IMR-90 (cell line): ENCODE data around the gene TMEM179. TPM values are rescaled to one million over a fixed set of nuclear protein-coding genes. Genes with fewer than 3 reads are reported as not detected.
A peak's percentile ranks its signal among the peaks of the same experiment; 100 is the strongest.

ENCODE experiments used
- ATAC-seq: fragments of 200-7000 bp; cut with Tn5 transposase; 2 replicates; pipeline ENCODE4 v1.9.1; 2020; ENCODE audit warnings: low read depth, mild to moderate bottlenecking, moderate library complexity
- BruUV-seq: library from RNA; stranded (reverse); fragments of 400-500 nt; replicated peaks from 2 replicates; lab custom pipeline; 2021; lab: Mats Ljungman, UMichigan
- CTCF ChIA-PET: fragments of 300-600 bp; formaldehyde crosslinking; extraction: SDS; loops from one replicate; lab custom pipeline; 2021; ENCODE audit warnings: antibody characterized with exemption; lab: Yijun Ruan, JAX
- POLR2A ChIA-PET: fragments of 300-600 bp; sonication (Branson Sonifier 250); formaldehyde crosslinking; loops from one replicate; lab custom pipeline; 2022; ENCODE audit warnings: antibody characterized with exemption; ENCODE audit not compliant: unreplicated experiment; lab: Charles Lee
- DNase-seq: peaks from one replicate; pipeline ENCODE4 v3.0.0; 2013
- H2AFZ ChIP-seq: replicated peaks from 2 replicates; pipeline ENCODE3; 2013; ENCODE audit warnings: low read length, mild to moderate bottlenecking; ENCODE audit not compliant: poor library complexity
- H2AK5ac ChIP-seq: 2 replicates; pipeline ENCODE4 v1.6.1; 2013; ENCODE audit warnings: low read depth, low read length, inconsistent platforms
- H2AK9ac ChIP-seq: replicated peaks from 2 replicates; pipeline ENCODE3; 2013; ENCODE audit warnings: mild to moderate bottlenecking, low read depth, low read length, moderate library complexity; ENCODE audit not compliant: poor library complexity
- H2BK120ac ChIP-seq: 2 replicates; pipeline ENCODE4 v1.6.1; 2013; ENCODE audit warnings: low read depth, low read length, inconsistent platforms
- H2BK15ac ChIP-seq: 3 replicates; pipeline ENCODE4 v1.6.1; 2013; ENCODE audit warnings: low read depth, low read length, inconsistent platforms
- H2BK20ac ChIP-seq: 2 replicates; pipeline ENCODE4 v1.6.1; 2013; ENCODE audit warnings: low read depth, mild to moderate bottlenecking, inconsistent platforms, low read length, moderate library complexity
- H2BK5ac ChIP-seq: 2 replicates; pipeline ENCODE4 v1.6.1; 2013; ENCODE audit warnings: mild to moderate bottlenecking, low read depth, low read length, inconsistent platforms; ENCODE audit not compliant: poor library complexity, severe bottlenecking
- H3K14ac ChIP-seq: replicated peaks from 2 replicates; pipeline ENCODE4 v1.6.1; 2013; ENCODE audit warnings: low read depth, low read length, inconsistent platforms
- H3K18ac ChIP-seq: 2 replicates; pipeline ENCODE4 v1.6.1; 2013; ENCODE audit warnings: low read depth, low read length, control low read depth
- H3K23ac ChIP-seq: 2 replicates; pipeline ENCODE4 v1.6.1; 2013; ENCODE audit warnings: low read depth, low read length, inconsistent platforms
- H3K27ac ChIP-seq: 2 replicates; pipeline ENCODE4 v1.5.1; 2013; ENCODE audit warnings: mild to moderate bottlenecking, control low read depth, low read length; ENCODE audit not compliant: insufficient read depth
- H3K27me3 ChIP-seq: 2 replicates; pipeline ENCODE4 v1.6.1; 2013; ENCODE audit warnings: low read length; ENCODE audit not compliant: control insufficient read depth, insufficient read depth
- H3K36me3 ChIP-seq: 2 replicates; pipeline ENCODE4 v1.6.1; 2013; ENCODE audit warnings: low read length, mixed read lengths; ENCODE audit not compliant: control insufficient read depth, insufficient read depth
- H3K4ac ChIP-seq: 2 replicates; pipeline ENCODE4 v1.6.1; 2013; ENCODE audit warnings: low read depth, low read length, inconsistent platforms
- H3K4me1 ChIP-seq: 2 replicates; pipeline ENCODE4 v1.6.1; 2013; ENCODE audit warnings: low read length, mixed read lengths; ENCODE audit not compliant: control insufficient read depth, insufficient read depth
- H3K4me2 ChIP-seq: 2 replicates; pipeline ENCODE4 v1.6.1; 2013; ENCODE audit warnings: low read depth, mild to moderate bottlenecking, control low read depth, low read length, moderate library complexity
- H3K4me3 ChIP-seq: 2 replicates; pipeline ENCODE4 v1.5.1; 2013; ENCODE audit warnings: low read depth, mild to moderate bottlenecking, control low read depth, low read length, moderate library complexity; ENCODE audit not compliant: insufficient read depth
- H3K56ac ChIP-seq: 2 replicates; pipeline ENCODE4 v1.6.1; 2013; ENCODE audit warnings: low read length, inconsistent platforms; ENCODE audit not compliant: insufficient read depth; ENCODE audit errors: extremely low read depth
- H3K79me1 ChIP-seq, 2 experiments: 2 replicates each; pipeline ENCODE4 v1.6.1; 2013; ENCODE audit warnings: low read length in 2 of 2, inconsistent platforms in 1 of 2, low read depth in 1 of 2
- H3K9ac ChIP-seq: 2 replicates; pipeline ENCODE4 v1.6.1; 2013; ENCODE audit warnings: low read depth, low read length, control low read depth
- H3K9me1 ChIP-seq: 2 replicates; pipeline ENCODE4 v1.6.1; 2013; ENCODE audit warnings: low read length, inconsistent platforms; ENCODE audit not compliant: insufficient read depth
- H3K9me3 ChIP-seq: 2 replicates; pipeline ENCODE4 v1.6.1; 2013; ENCODE audit warnings: low read length; ENCODE audit not compliant: control insufficient read depth, insufficient read depth
- H4K20me1 ChIP-seq: 2 replicates; pipeline ENCODE4 v1.6.1; 2013; ENCODE audit warnings: low read length, inconsistent platforms; ENCODE audit not compliant: insufficient read depth
- H4K5ac ChIP-seq: 2 replicates; pipeline ENCODE4 v1.6.1; 2013; ENCODE audit warnings: mild to moderate bottlenecking, low read depth, low read length, control low read depth
- H4K8ac ChIP-seq, 2 experiments: 2 replicates each; pipeline ENCODE4 v1.6.1; 2013; ENCODE audit warnings: low read depth in 2 of 2, low read length in 2 of 2, control low read depth in 1 of 2, inconsistent platforms in 1 of 2
- H4K91ac ChIP-seq: 2 replicates; pipeline ENCODE4 v1.6.1; 2013; ENCODE audit warnings: low read depth, low read length, inconsistent platforms; ENCODE audit not compliant: insufficient read depth
- BHLHE40 ChIP-seq: fragments of 150-350 bp; IDR thresholded peaks from 2 replicates; pipeline ENCODE4 v1.6.1; 2016; ENCODE audit warnings: mild to moderate bottlenecking, low read depth, low read length
- CTCF ChIP-seq: conservative IDR thresholded peaks from 2 replicates; pipeline ENCODE4 v1.5.1; 2012; ENCODE audit warnings: mild to moderate bottlenecking, low read depth, low read length, improper control_type of control experiment
- ELK1 ChIP-seq: fragments of 150-350 bp; IDR thresholded peaks from 2 replicates; pipeline ENCODE4 v1.6.1; 2016; ENCODE audit warnings: low read depth, mild to moderate bottlenecking, low read length, moderate library complexity, borderline replicate concordance
- MAZ ChIP-seq: IDR thresholded peaks from 2 replicates; pipeline ENCODE4 v1.6.1; 2012; ENCODE audit warnings: low read depth, mild to moderate bottlenecking, low read length, improper control_type of control experiment, moderate library complexity, borderline replicate concordance
- MXI1 ChIP-seq: IDR thresholded peaks from 2 replicates; pipeline ENCODE4 v1.6.1; 2012; ENCODE audit warnings: low read depth, mild to moderate bottlenecking, low read length, moderate library complexity, borderline replicate concordance
- RCOR1 ChIP-seq: IDR thresholded peaks from 2 replicates; pipeline ENCODE4 v1.6.1; 2012; ENCODE audit warnings: mild to moderate bottlenecking, low read length, improper control_type of control experiment; ENCODE audit not compliant: insufficient replicate concordance
- RFX5 ChIP-seq: IDR thresholded peaks from 2 replicates; pipeline ENCODE4 v1.8.0; 2012; ENCODE audit warnings: low read depth, mild to moderate bottlenecking, low read length, moderate library complexity
- SMC3 ChIP-seq: fragments of 150-350 bp; IDR thresholded peaks from 2 replicates; pipeline ENCODE4 v1.6.1; 2016; ENCODE audit warnings: low read depth, mild to moderate bottlenecking, antibody characterized with exemption, low read length, moderate library complexity
- WGBS, 2 experiments: methylation state at CpG; one replicate each; pipeline versions ENCODE4 v1.1.5 to v1.1.7; 2013; ENCODE audit warnings: missing lambda C conversion rate in 2 of 2; ENCODE audit not compliant: insufficient read length in 1 of 2; ENCODE audit errors: extremely low coverage in 2 of 2; 5-methylcytosine and 5-hydroxymethylcytosine counted together
- dilution Hi-C: fragments of 300-500 bp; cut with HindIII; formaldehyde crosslinking; loops from one replicate; pipeline ENCODE4 v1.14.3; 2018; ENCODE audit warnings: low sequenced_read_pairs; ENCODE audit not compliant: unreplicated experiment
- in situ Hi-C: fragments of 300-500 bp; cut with MboI; formaldehyde crosslinking; loops from 3 replicates; pipeline ENCODE4 v1.14.3; 2019; ENCODE audit warnings: low sequenced_read_pairs, inconsistent platforms, mixed read lengths
- intact Hi-C: fragments of 100-400 bp; cut with micrococcal nuclease; formaldehyde crosslinking; loops from 2 replicates; pipeline ENCODE4 v1.10.0; 2022
- polyA plus RNA-seq, 3 experiments: library from polyadenylated mRNA; depleted of rRNA; stranded (reverse); fragments of >200 nt; gene quantifications; 2 replicates each; pipeline ENCODE4 v1.2.3, GENCODE V29; 2012; ENCODE audit warnings: low replicate concordance in 1 of 3
- total RNA-seq: library from RNA; depleted of rRNA; stranded (reverse); fragments of >200 nt; gene quantifications from 2 replicates; pipeline ENCODE4 v1.2.3, GENCODE V29; 2012

TMEM179 gene
- total and polyA plus RNA-seq, 2 of the 4 experiments (the other 2 are of a cell fraction): not detected

- Histone ChIP-seq H2AK9ac (peak overlapping the region; percentile 37), H3K56ac (no peak overlapping the region), H3K27ac (no peak overlapping the region), H3K4ac (no peak overlapping the region), H2BK15ac (no peak overlapping the region), H2BK5ac (no peak overlapping the region), H3K14ac (no peak overlapping the region), H3K9me1 (no peaks in the 10 kb centered on the region), H3K36me3 (no peaks in the 10 kb centered on the region), H3K4me3 (no peak overlapping the region), H4K20me1 (no peaks in the 10 kb centered on the region), H2BK120ac (no peak overlapping the region), H3K79me1 (no peaks in the 10 kb centered on the region), H3K23ac (no peak overlapping the region), H2AFZ (no peak overlapping the region), H3K18ac (no peak overlapping the region), H3K4me2 (no peak overlapping the region), H4K8ac (no peak overlapping the region), H3K27me3 (peaks cover 5% of the 10 kb centered on the region; the same call in 1 of the 2 replicates), H3K9me3 (no peaks in the 10 kb centered on the region), H4K5ac (no peak overlapping the region), H4K91ac (no peak overlapping the region), H3K4me1 (no peaks in the 10 kb centered on the region), H2AK5ac (no peak overlapping the region), H2BK20ac (no peak overlapping the region), H3K9ac (no peak overlapping the region)
- CTCF ChIA-PET: no interaction called here
- no TSS peak for BruUV-seq
- dilution Hi-C loops (no loop called here), intact Hi-C loops (no loop called here), in situ Hi-C loops (loop anchor here (25.0 kb wide), 1 partner anchor 484 kb away; the partner anchor contains the start of gene ASPG)
- ATAC-seq (no peak), DNase-seq (no peak)
- 21% methylated on average over 9 of the region's 16 CpGs; no CpG with 5 or more reads in 1 of the 2 experiments for whole genome bisulfite sequencing, 2 experiments
- POLR2A ChIA-PET: no interaction called here
- TF ChIP-seq RCOR1 (no peak), ELK1 (no peak), RFX5 (no peak), CTCF (no peak), BHLHE40 (no peak), SMC3 (no peak), MXI1 (no peak), MAZ (no peak)
These were observed 33.3 kb downstream of the TMEM179 start for GRCh38 chr14:104571246-104571645.
